H1 (cell line): Measurements from ENCODE around the gene AP1M1. TPM values are rescaled to one million over a fixed set of nuclear protein-coding genes. Genes with fewer than 3 reads are reported as not detected.

Experiments
- CTBP2 ChIP-seq: IDR thresholded peaks from 2 replicates; pipeline ENCODE4 v1.7.0; 2011; ENCODE audit warnings: borderline replicate concordance, mild to moderate bottlenecking, moderate library complexity, mixed read lengths, low read length; ENCODE audit not compliant: insufficient read depth, insufficient read length
- GTF2F1 ChIP-seq: IDR thresholded peaks from 2 replicates; pipeline ENCODE4 v1.6.1; 2012; ENCODE audit warnings: low read depth, low read length, improper control_type of control experiment, borderline replicate concordance
- JUN ChIP-seq: IDR thresholded peaks from 2 replicates; pipeline ENCODE4 v1.6.1; 2011; ENCODE audit warnings: low read depth, mild to moderate bottlenecking, improper control_type of control experiment, low read length
- JUND ChIP-seq: IDR thresholded peaks from 2 replicates; pipeline ENCODE4 v1.6.1; 2011; ENCODE audit warnings: mild to moderate bottlenecking, improper control_type of control experiment, low read length
- MAFK ChIP-seq: IDR thresholded peaks from 2 replicates; pipeline ENCODE4 v1.6.1; 2012; ENCODE audit warnings: low read depth, mild to moderate bottlenecking, improper control_type of control experiment, low read length
- RFX5 ChIP-seq: IDR thresholded peaks from 2 replicates; pipeline ENCODE4 v1.6.1; 2011; ENCODE audit warnings: low read depth, low read length, improper control_type of control experiment, borderline replicate concordance
- TEAD4 ChIP-seq: IDR thresholded peaks from 2 replicates; pipeline ENCODE4 v1.6.1; 2012; ENCODE audit warnings: low read depth, low read length, inconsistent platforms, mixed read lengths
- polyA plus RNA-seq, 7 experiments: library from polyadenylated mRNA; depleted of rRNA in 3 of 7; stranded (reverse) in 5 of 7; unstranded in 2 of 7; fragments of >200 nt in 5 of 7; fragments of 200-250 nt in 2 of 7; gene quantifications; 1 replicate in 5 of 7; 2 replicates in 1 of 7; 4 replicates in 1 of 7; pipeline versions ENCODE4 v1.2.1 to v1.2.3, GENCODE V29; 2011 to 2013; ENCODE audit warnings: missing spikeins in 2 of 7, mixed read lengths in 2 of 7
- total RNA-seq: library from RNA; stranded (reverse); fragmentation: NEBNext Ultra II Directional; extraction: Animal tissue kit (Norgen Biotek cat#: 25700); gene quantifications from 2 replicates; pipeline ENCODE4 v1.2.1, GENCODE V29; 2021
- TF ChIP-seq, protein P1 (sequence below), 3 experiments: IDR thresholded peaks; 1 replicate in 2 of 3; 2 replicates in 1 of 3; pipeline versions ENCODE4 v1.5.1 to v1.6.1; 2011; ENCODE audit warnings: low read length in 3 of 3, mild to moderate bottlenecking in 3 of 3, inconsistent platforms in 2 of 3, low read depth in 1 of 3, moderate library complexity in 1 of 3; ENCODE audit not compliant: insufficient read depth in 1 of 3; ENCODE audit errors: control extremely low read depth in 1 of 3

The AP1M1 gene
- total and polyA plus RNA-seq, 2 of the 8 experiments (the other 6 are each of a cell fraction or from before 2014, with no cell fraction given), result 30.9 to 37.5 TPM

DNA sequence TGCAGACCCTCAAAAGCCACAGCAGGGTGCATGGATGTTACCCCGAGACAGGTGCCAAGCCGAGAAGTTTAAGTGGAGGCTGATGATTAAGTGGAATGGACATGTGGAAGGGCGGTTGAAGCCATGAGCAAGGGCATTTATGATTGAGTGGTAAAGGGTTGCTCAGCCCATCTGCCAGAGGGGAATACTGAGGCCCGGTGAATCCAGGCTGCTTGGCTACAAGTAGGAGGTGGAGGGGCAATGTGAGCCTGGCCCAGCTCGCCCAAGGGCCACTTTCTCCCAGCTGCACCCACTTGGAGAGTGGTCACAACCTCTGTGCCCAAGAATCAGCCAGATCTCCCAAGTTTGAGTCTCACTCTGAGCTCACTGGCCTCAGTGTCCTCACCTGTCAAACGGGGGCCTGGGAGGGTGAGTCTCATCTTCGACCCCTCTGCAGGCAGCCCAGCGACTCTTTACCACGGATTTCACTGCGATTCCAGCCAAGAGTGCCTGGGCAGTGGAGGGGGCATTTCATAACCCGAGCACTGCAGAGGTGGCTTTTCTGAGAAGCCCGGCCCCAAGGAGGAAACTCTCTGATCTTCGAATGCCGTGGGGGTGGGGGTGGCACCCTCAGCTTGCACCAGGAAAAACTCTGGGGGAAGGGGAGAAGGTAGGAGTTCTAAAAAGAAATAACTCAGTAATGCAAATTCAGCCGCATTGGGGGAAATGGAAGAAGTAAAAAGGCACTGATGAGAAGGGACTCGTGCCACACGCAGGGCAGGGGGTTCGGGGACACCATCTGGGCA is 64.1 kb downstream of the AP1M1 start (continued):
- TF ChIP-seq, protein P1, sequence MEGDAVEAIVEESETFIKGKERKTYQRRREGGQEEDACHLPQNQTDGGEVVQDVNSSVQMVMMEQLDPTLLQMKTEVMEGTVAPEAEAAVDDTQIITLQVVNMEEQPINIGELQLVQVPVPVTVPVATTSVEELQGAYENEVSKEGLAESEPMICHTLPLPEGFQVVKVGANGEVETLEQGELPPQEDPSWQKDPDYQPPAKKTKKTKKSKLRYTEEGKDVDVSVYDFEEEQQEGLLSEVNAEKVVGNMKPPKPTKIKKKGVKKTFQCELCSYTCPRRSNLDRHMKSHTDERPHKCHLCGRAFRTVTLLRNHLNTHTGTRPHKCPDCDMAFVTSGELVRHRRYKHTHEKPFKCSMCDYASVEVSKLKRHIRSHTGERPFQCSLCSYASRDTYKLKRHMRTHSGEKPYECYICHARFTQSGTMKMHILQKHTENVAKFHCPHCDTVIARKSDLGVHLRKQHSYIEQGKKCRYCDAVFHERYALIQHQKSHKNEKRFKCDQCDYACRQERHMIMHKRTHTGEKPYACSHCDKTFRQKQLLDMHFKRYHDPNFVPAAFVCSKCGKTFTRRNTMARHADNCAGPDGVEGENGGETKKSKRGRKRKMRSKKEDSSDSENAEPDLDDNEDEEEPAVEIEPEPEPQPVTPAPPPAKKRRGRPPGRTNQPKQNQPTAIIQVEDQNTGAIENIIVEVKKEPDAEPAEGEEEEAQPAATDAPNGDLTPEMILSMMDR (IDR thresholded peaks at IDR 0.05; ENCODE audit: control extremely low read depth in 1 of 3, insufficient read depth in 1 of 3, low read depth in 1 of 3, low read length in 3 of 3), result no peak
- TF ChIP-seq CTBP2 (no peak), JUN (no peak), GTF2F1 (no peak), TEAD4 (no peak), MAFK (no peak), RFX5 (no peak), JUND (no peak)
- TF ChIP-seq, all 59 proteins: peak for 0
